HG03196 (cell line): ENCODE measurements around the gene STK38L.

Source experiments
- ATAC-seq: cut with Tn5 transposase; IDR thresholded peaks from one replicate; pipeline ENCODE4 v1.9.1; 2021; ENCODE audit not compliant: unreplicated experiment

Gene STK38L

GRCh38 chr12:27243804-27244688 is at the start of gene STK38L:
STK38L (plus strand) TSS chr12:27244286; CDS start chr12:27297721, 53,435 bp downstream.
- ATAC-seq, result peak; percentile 90

GRCh38 chr12:27194644-27195043 is 49.4 kb upstream of the STK38L start:
- ATAC-seq, result no peak

- no peak for ATAC-seq
These were observed 46.0 kb upstream of the STK38L start for GRCh38 chr12:27198036-27198435.

GRCh38 chr12:27199638-27200300 is 44.3 kb upstream of the STK38L start:
- no peak for ATAC-seq

- no peak for ATAC-seq
These were observed 42.9 kb upstream of the STK38L start for GRCh38 chr12:27201169-27201568.

- ATAC-seq, result no peak
These were observed 37.1 kb upstream of the STK38L start for GRCh38 chr12:27206801-27207502.

GRCh38 chr12:27207615-27208413 is 36.3 kb upstream of the STK38L start:
- ATAC-seq, result peak; percentile 87

- ATAC-seq, result no peak
These were observed 35.7 kb upstream of the STK38L start for GRCh38 chr12:27208414-27208750.

- no peak for ATAC-seq
These were observed 34.7 kb upstream of the STK38L start for GRCh38 chr12:27209257-27209910.

GRCh38 chr12:27210187-27210586 is 33.9 kb upstream of the STK38L start:
- ATAC-seq, result no peak

GRCh38 chr12:27212861-27213260 is 31.2 kb upstream of the STK38L start:
- no peak for ATAC-seq

GRCh38 chr12:27213304-27213703 is 30.8 kb upstream of the STK38L start:
- no peak for ATAC-seq

GRCh38 chr12:27213830-27214787 is 30.0 kb upstream of the STK38L start:
- no peak for ATAC-seq

- no peak for ATAC-seq
These were observed 26.5 kb upstream of the STK38L start for GRCh38 chr12:27217590-27217989.

GRCh38 chr12:27219693-27220054 is 24.4 kb upstream of the STK38L start:
- no peak for ATAC-seq

GRCh38 chr12:27220055-27220987 is 23.8 kb upstream of the STK38L start:
- peak; percentile 60 for ATAC-seq

GRCh38 chr12:27220988-27221345 is 23.1 kb upstream of the STK38L start:
- no peak for ATAC-seq

- peak; percentile 66 for ATAC-seq
These were observed 22.3 kb upstream of the STK38L start for GRCh38 chr12:27221625-27222387.
